GM18873 (cell line): ENCODE data around the gene KIF18B.

Experiments
- ATAC-seq: cut with Tn5 transposase; IDR thresholded peaks from one replicate; pipeline ENCODE4 v1.9.1; 2021; ENCODE audit warnings: mild to moderate bottlenecking, moderate library complexity, moderate number of reproducible peaks; ENCODE audit not compliant: unreplicated experiment, low FRiP score

The KIF18B gene

GRCh38 chr17:44884941-44885340, 62.6 kb downstream of the KIF18B start:
- ATAC-seq: no peak

- ATAC-seq: no peak
Observed at GRCh38 chr17:44881145-44881544, 66.4 kb downstream of the KIF18B start.

GRCh38 chr17:44880062-44880461, 67.5 kb downstream of the KIF18B start:
- ATAC-seq: no peak

GRCh38 chr17:44879376-44879775, 68.2 kb downstream of the KIF18B start:
- ATAC-seq: no peak

GRCh38 chr17:44878627-44879221, 68.8 kb downstream of the KIF18B start:
- no peak for ATAC-seq

GRCh38 chr17:44877121-44877520, 70.5 kb downstream of the KIF18B start:
- no peak for ATAC-seq

GRCh38 chr17:44875761-44876160, 71.8 kb downstream of the KIF18B start:
- ATAC-seq: no peak
